HL-60 (cell line): Measurements from ENCODE around the gene NBDY.

Source experiments
- CTCF ChIP-seq: IDR thresholded peaks from one replicate; pipeline ENCODE4 v1.5.1; 2011; ENCODE audit warnings: low read length, control low read depth, inconsistent platforms; ENCODE audit not compliant: insufficient read depth
- GABPA ChIP-seq: IDR thresholded peaks from 2 replicates; pipeline ENCODE4 v1.6.1; 2012; ENCODE audit warnings: low read depth
- POLR2AphosphoS5 ChIP-seq: IDR thresholded peaks from 2 replicates; pipeline ENCODE4 v1.6.1; 2012; ENCODE audit warnings: low read depth
- REST ChIP-seq: IDR thresholded peaks from 2 replicates; pipeline ENCODE4 v1.6.1; 2012; ENCODE audit warnings: low read depth; ENCODE audit not compliant: insufficient replicate concordance

GRCh38 chrX:56798339-56798711, 69.3 kb downstream of the NBDY start:
- TF ChIP-seq REST (no peak), CTCF (no peak), GABPA (no peak), POLR2AphosphoS5 (no peak)
